ENCODE measurements around the gene TMEM18.

The TMEM18 gene

GRCh38 chr2:632471-632870, 44.7 kb downstream of the TMEM18 start:
- DNase-seq = no peak

- DNase-seq = no peak
Measured at GRCh38 chr2:631741-632140, 45.5 kb downstream of the TMEM18 start.

GRCh38 chr2:630451-631320, 46.5 kb downstream of the TMEM18 start:
- no peak for DNase-seq

- DNase-seq = no peak
Measured at GRCh38 chr2:629961-630360, 47.2 kb downstream of the TMEM18 start.

GRCh38 chr2:628651-629050, 48.6 kb downstream of the TMEM18 start:
- DNase-seq = no peak

GRCh38 chr2:627926-628560, 49.2 kb downstream of the TMEM18 start:
- no peak for DNase-seq

- no peak for DNase-seq
Measured at GRCh38 chr2:627340-627709, 49.9 kb downstream of the TMEM18 start.

GRCh38 chr2:626491-627339, 50.5 kb downstream of the TMEM18 start:
- DNase-seq = no peak

- no peak for DNase-seq
Measured at GRCh38 chr2:625415-626333, 51.5 kb downstream of the TMEM18 start.

GRCh38 chr2:624551-625347, 52.5 kb downstream of the TMEM18 start:
- no peak for DNase-seq

- DNase-seq = no peak
Measured at GRCh38 chr2:624096-624495, 53.1 kb downstream of the TMEM18 start.

GRCh38 chr2:623130-623922, 53.9 kb downstream of the TMEM18 start:
- DNase-seq = no peak

GRCh38 chr2:622357-622756, 54.8 kb downstream of the TMEM18 start:
- DNase-seq = no peak

GRCh38 chr2:621303-622099, 55.7 kb downstream of the TMEM18 start:
- DNase-seq = no peak

GRCh38 chr2:620471-621302, 56.5 kb downstream of the TMEM18 start:
- no peak for DNase-seq

GRCh38 chr2:620004-620403, 57.2 kb downstream of the TMEM18 start:
- no peak for DNase-seq

- DNase-seq = no peak
Measured at GRCh38 chr2:618422-618990, 58.7 kb downstream of the TMEM18 start.

GRCh38 chr2:618005-618404, 59.2 kb downstream of the TMEM18 start:
- DNase-seq = no peak

Data from NCI-H1105 (cell line).